ENCODE results near the gene SLC25A47. TPM values are rescaled to one million over a fixed set of nuclear protein-coding genes. Genes with fewer than 3 reads are reported as not detected.

The SLC25A47 gene
- total RNA-seq, 1 experiment from 2014 or later: not detected

DNA sequence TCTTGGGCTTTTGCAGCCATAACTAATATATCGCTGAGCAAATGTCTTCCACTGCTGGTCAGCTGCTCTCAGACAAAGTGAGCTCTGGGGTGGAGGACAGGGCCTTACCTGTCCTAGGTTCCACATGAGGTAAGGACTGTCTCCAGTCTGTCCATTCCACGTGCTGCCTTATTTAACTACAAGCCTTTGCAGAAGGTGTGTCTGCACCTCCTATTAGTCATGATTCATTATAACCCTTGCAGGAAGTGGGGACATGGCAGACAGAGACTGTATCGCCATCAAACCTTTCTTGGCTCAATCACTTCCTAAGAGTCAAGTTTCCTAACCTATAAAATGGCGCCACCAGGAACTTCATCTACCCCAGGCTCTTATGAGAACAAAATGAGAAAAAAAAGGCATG is 46.9 kb downstream of the SLC25A47 start:
- TF ChIP-seq, protein P1, sequence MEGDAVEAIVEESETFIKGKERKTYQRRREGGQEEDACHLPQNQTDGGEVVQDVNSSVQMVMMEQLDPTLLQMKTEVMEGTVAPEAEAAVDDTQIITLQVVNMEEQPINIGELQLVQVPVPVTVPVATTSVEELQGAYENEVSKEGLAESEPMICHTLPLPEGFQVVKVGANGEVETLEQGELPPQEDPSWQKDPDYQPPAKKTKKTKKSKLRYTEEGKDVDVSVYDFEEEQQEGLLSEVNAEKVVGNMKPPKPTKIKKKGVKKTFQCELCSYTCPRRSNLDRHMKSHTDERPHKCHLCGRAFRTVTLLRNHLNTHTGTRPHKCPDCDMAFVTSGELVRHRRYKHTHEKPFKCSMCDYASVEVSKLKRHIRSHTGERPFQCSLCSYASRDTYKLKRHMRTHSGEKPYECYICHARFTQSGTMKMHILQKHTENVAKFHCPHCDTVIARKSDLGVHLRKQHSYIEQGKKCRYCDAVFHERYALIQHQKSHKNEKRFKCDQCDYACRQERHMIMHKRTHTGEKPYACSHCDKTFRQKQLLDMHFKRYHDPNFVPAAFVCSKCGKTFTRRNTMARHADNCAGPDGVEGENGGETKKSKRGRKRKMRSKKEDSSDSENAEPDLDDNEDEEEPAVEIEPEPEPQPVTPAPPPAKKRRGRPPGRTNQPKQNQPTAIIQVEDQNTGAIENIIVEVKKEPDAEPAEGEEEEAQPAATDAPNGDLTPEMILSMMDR (IDR thresholded peaks at IDR 0.05; ENCODE audit: unreplicated experiment): no peak
- BruUV-seq (replicated peaks): no TSS peak
- no peak for DNase-seq (ENCODE audit: unreplicated experiment)
- peaks cover 33% of the 10 kb centered on the region for H3K4me1 Mint-ChIP-seq (ENCODE audit: insufficient read depth, unreplicated experiment)
- H3K27ac Mint-ChIP-seq (ENCODE audit: low read depth, unreplicated experiment): no peak overlapping the region
- peaks cover 39% of the 10 kb centered on the region for H3K36me3 Mint-ChIP-seq (ENCODE audit: insufficient read depth, unreplicated experiment)
- intact Hi-C loops (cut with micrococcal nuclease): no loop called here
- no peaks in the 10 kb centered on the region for H3K9me3 Mint-ChIP-seq (ENCODE audit: unreplicated experiment)
- H3K27me3 Mint-ChIP-seq (ENCODE audit: insufficient read depth, unreplicated experiment): no peaks in the 10 kb centered on the region
- ChIA-PET POLR2A (no interaction called here), CTCF (interaction anchor here (1.0 kb wide), 1 partner anchor 84 kb away, joined by 5 read pairs; no protein-coding TSS in a partner anchor)
- H3K4me3 Mint-ChIP-seq (ENCODE audit: unreplicated experiment): no peak overlapping the region

DNA sequence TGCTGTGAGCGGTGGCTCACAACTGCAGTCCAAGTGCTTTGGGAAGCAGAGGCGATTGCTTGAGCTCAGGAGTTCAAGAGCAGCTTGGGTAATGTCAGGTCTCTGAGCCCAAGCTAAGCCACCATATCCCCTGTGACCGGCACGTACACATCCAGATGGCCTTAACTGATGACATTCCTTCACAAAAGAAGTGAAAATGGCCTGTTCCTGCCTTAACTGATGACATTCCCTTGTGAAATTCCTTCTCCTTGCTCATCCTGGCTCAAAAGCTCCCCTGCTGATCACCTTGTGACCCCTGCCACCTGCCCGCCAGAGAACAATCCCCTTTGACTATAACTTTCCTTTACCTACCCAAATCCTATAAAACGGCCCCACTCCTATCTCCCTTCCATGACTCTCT is 48.6 kb downstream of the SLC25A47 start:
- POLR2A ChIA-PET: interaction anchor here (1.4 kb wide), 1 partner anchor 135 kb away, joined by 3 read pairs; no protein-coding TSS in a partner anchor
- no TSS peak for BruUV-seq (replicated peaks)
- Mint-ChIP-seq H3K9me3 (ENCODE audit: unreplicated experiment) (no peaks in the 10 kb centered on the region), H3K4me1 (ENCODE audit: insufficient read depth, unreplicated experiment) (peaks cover 38% of the 10 kb centered on the region), H3K27ac (ENCODE audit: low read depth, unreplicated experiment) (no peak overlapping the region), H3K36me3 (ENCODE audit: insufficient read depth, unreplicated experiment) (peaks cover 25% of the 10 kb centered on the region), H3K4me3 (ENCODE audit: unreplicated experiment) (no peak overlapping the region), H3K27me3 (ENCODE audit: insufficient read depth, unreplicated experiment) (no peaks in the 10 kb centered on the region)
- intact Hi-C loops (cut with micrococcal nuclease): no loop called here
- no peak for DNase-seq (ENCODE audit: unreplicated experiment)
- TF ChIP-seq, protein P1 (IDR thresholded peaks at IDR 0.05; ENCODE audit: unreplicated experiment): no peak
- CTCF ChIA-PET: interaction anchor here (0.6 kb wide), 3 partner anchors 12 to 316 kb away, joined by 3 read pairs; no protein-coding TSS in a partner anchor

DNA sequence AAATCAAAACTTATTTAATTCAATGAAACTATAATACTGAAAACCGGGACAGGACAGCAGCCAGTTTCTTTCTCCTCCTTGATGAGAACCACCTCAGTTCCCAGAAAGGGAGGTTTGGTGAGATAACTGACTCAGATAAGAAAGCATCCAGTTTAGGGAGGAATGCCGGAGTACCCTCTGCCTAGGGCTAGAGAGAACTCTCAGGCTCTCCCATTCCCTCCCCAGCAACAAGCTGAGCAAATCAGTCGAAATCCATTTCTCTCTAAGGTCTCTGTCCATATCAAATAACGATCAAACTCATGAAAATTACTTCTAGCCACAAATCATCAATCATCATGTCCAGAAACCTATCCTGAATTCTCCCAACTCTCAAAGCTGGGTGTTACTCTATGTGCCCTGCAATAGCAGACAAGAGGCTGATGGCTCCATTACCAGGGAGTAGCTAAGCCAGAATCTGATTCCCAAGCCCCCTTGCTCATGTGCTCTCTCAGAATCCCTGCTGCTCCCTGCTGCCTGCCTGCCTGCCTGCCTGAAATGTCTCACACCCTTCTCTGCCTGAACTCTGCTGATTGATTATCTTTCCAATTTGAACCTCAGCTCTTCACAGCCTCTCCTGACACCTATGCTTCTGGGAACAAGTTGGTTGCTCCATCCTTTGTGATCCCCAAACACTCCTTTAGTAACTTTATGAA is 49.4 kb downstream of the SLC25A47 start:
- Mint-ChIP-seq H3K9me3 (ENCODE audit: unreplicated experiment) (no peaks in the 10 kb centered on the region), H3K36me3 (ENCODE audit: insufficient read depth, unreplicated experiment) (peaks cover 18% of the 10 kb centered on the region), H3K4me1 (ENCODE audit: insufficient read depth, unreplicated experiment) (peaks cover 40% of the 10 kb centered on the region), H3K27me3 (ENCODE audit: insufficient read depth, unreplicated experiment) (no peaks in the 10 kb centered on the region), H3K27ac (ENCODE audit: low read depth, unreplicated experiment) (peak overlapping the region; percentile 77), H3K4me3 (ENCODE audit: unreplicated experiment) (no peak overlapping the region)
- CTCF ChIA-PET: interaction anchor here (0.6 kb wide), 2 partner anchors 102 to 125 kb away, joined by 3 to 4 read pairs; no protein-coding TSS in a partner anchor
- no peak for DNase-seq (ENCODE audit: unreplicated experiment)
- intact Hi-C loops (cut with micrococcal nuclease): no loop called here
- TF ChIP-seq, protein P1 (IDR thresholded peaks at IDR 0.05; ENCODE audit: unreplicated experiment): no peak
- POLR2A ChIA-PET: interaction anchor here (1.1 to 1.4 kb wide), 3 partner anchors 9 to 135 kb away, joined by 3 to 5 read pairs (median 4); no protein-coding TSS in a partner anchor
- no TSS peak for BruUV-seq (replicated peaks)

DNA sequence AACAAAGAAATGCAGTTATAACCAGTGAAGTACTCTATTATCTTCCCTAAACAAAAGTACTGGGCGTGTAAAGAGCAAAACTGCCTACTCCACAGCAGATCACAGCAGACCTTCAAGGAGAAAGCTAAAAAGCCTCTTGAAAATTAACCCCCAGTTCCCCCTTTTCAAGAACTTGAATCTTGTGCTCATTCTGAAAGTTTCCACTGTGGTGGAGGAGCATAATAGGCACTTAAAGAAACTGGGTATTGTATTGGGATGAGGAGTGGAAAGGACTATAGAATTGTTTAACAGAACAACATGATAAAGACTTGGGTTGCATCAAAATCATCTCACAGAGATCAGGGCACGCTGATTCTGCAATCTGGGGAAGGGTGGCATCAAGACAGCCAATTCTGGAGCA is 51.1 kb downstream of the SLC25A47 start:
- no peak for DNase-seq (ENCODE audit: unreplicated experiment)
- peaks cover 44% of the 10 kb centered on the region for H3K4me1 Mint-ChIP-seq (ENCODE audit: insufficient read depth, unreplicated experiment)
- no TSS peak for BruUV-seq (replicated peaks)
- ChIA-PET POLR2A (interaction anchor here (1.4 kb wide), 1 partner anchor 137 kb away, joined by 8 read pairs; no protein-coding TSS in a partner anchor), CTCF (no interaction called here)
- TF ChIP-seq, protein P1 (IDR thresholded peaks at IDR 0.05; ENCODE audit: unreplicated experiment): no peak
- H3K27ac Mint-ChIP-seq (ENCODE audit: low read depth, unreplicated experiment): peak overlapping the region; percentile 95
- peak overlapping the region; percentile 72 for H3K4me3 Mint-ChIP-seq (ENCODE audit: unreplicated experiment)
- no peaks in the 10 kb centered on the region for H3K27me3 Mint-ChIP-seq (ENCODE audit: insufficient read depth, unreplicated experiment)
- intact Hi-C loops (cut with micrococcal nuclease): no loop called here
- peaks cover 5% of the 10 kb centered on the region for H3K36me3 Mint-ChIP-seq (ENCODE audit: insufficient read depth, unreplicated experiment)
- no peaks in the 10 kb centered on the region for H3K9me3 Mint-ChIP-seq (ENCODE audit: unreplicated experiment)

All from MCF 10A (cell line).